NCI-H69 (cell line): Measurements from ENCODE around the gene KCNIP4.

Source experiments
- DNase-seq: peaks from one replicate; lab custom pipeline; 2025; lab: John Stamatoyannopoulos, UW

Gene KCNIP4

GRCh38 chr4:21191317-21191716 is 757.3 kb downstream of the KCNIP4 start:
- peak; percentile 44 for DNase-seq

GRCh38 chr4:21184788-21185187 is 763.8 kb downstream of the KCNIP4 start:
- DNase-seq, result no peak

- DNase-seq, result no peak
Measured at GRCh38 chr4:21181716-21182115, 766.9 kb downstream of the KCNIP4 start.

- DNase-seq, result no peak
Measured at GRCh38 chr4:21177871-21178270, 770.7 kb downstream of the KCNIP4 start.

GRCh38 chr4:21177092-21177491 is 771.5 kb downstream of the KCNIP4 start:
- no peak for DNase-seq

- DNase-seq, result no peak
Measured at GRCh38 chr4:21167711-21168110, 780.9 kb downstream of the KCNIP4 start.

- no peak for DNase-seq
Measured at GRCh38 chr4:21155367-21155766, 793.2 kb downstream of the KCNIP4 start.

GRCh38 chr4:21139327-21139726 is 809.2 kb downstream of the KCNIP4 start:
- DNase-seq, result no peak

GRCh38 chr4:21136051-21136630 is 812.4 kb downstream of the KCNIP4 start:
- no peak for DNase-seq

- DNase-seq, result peak; percentile 38
Measured at GRCh38 chr4:21134994-21135393, 813.6 kb downstream of the KCNIP4 start.

GRCh38 chr4:21130606-21131005 is 818.0 kb downstream of the KCNIP4 start:
- DNase-seq, result no peak

GRCh38 chr4:21126014-21126512 is 822.5 kb downstream of the KCNIP4 start:
- peak; percentile 47 for DNase-seq

- no peak for DNase-seq
Measured at GRCh38 chr4:21118301-21118700, 830.3 kb downstream of the KCNIP4 start.

GRCh38 chr4:21117541-21118180 is 830.9 kb downstream of the KCNIP4 start:
- DNase-seq, result no peak

GRCh38 chr4:21113496-21114223 is 834.9 kb downstream of the KCNIP4 start:
- no peak for DNase-seq

- no peak for DNase-seq
Measured at GRCh38 chr4:21102667-21103066, 845.9 kb downstream of the KCNIP4 start.

GRCh38 chr4:21097865-21098264 is 850.7 kb downstream of the KCNIP4 start:
- DNase-seq, result no peak

GRCh38 chr4:21097026-21097425 is 851.5 kb downstream of the KCNIP4 start:
- no peak for DNase-seq

GRCh38 chr4:21092531-21092930 is 856.0 kb downstream of the KCNIP4 start:
- DNase-seq, result no peak

GRCh38 chr4:21090094-21090666 is 858.4 kb downstream of the KCNIP4 start:
- DNase-seq, result no peak

GRCh38 chr4:21083413-21083812 is 865.2 kb downstream of the KCNIP4 start:
- DNase-seq, result no peak

- no peak for DNase-seq
Measured at GRCh38 chr4:21077967-21078366, 870.6 kb downstream of the KCNIP4 start.

GRCh38 chr4:21067351-21067750 is 881.2 kb downstream of the KCNIP4 start:
- DNase-seq, result no peak
